DND-41 (cell line): ENCODE data around the gene LSS.

Experiments used
- CTCF ChIP-seq: IDR thresholded peaks from 2 replicates; pipeline ENCODE4 v1.5.1; 2012; ENCODE audit warnings: borderline replicate concordance, low read length, moderate library complexity, mild to moderate bottlenecking; ENCODE audit not compliant: poor library complexity, severe bottlenecking; ENCODE audit errors: extremely low read depth
- EZH2 ChIP-seq: IDR thresholded peaks from 3 replicates; pipeline ENCODE4 v1.6.1; 2012; ENCODE audit warnings: borderline replicate concordance, low read depth, mild to moderate bottlenecking, moderate library complexity, low read length, inconsistent platforms; ENCODE audit not compliant: severe bottlenecking

GRCh38 chr21:46246345-46246744, 17.8 kb upstream of the LSS start:
- TF ChIP-seq CTCF (no peak), EZH2 (no peak)
